Measurements from ENCODE around the gene NEGR1. TPM values are rescaled to one million over a fixed set of nuclear protein-coding genes. Genes with fewer than 3 reads are reported as not detected.

Gene NEGR1
- total and polyA plus RNA-seq, 2 experiments from 2014 or later: 0.57 to 0.94 TPM

GRCh38 chr1:72009173-72010093 is 272.9 kb downstream of the NEGR1 start:
- DNase-seq (ENCODE audit: low spot score) (no peak), ATAC-seq (no peak)
- Histone ChIP-seq H3K27ac (ENCODE audit: low read depth) (no peak overlapping the region), H3K9me2 (ENCODE audit: insufficient read depth) (no peaks in the 10 kb centered on the region), H4K20me1 (replicated peaks; ENCODE audit: insufficient read depth) (no peaks in the 10 kb centered on the region), H2AFZ (no peak overlapping the region), H3K4me3 (no peak overlapping the region), H3K79me2 (replicated peaks; ENCODE audit: insufficient read depth) (no peaks in the 10 kb centered on the region), H3K27me3 (ENCODE audit: insufficient read depth) (no peaks in the 10 kb centered on the region), H3K4me1 (ENCODE audit: insufficient read depth) (peaks cover 12% of the 10 kb centered on the region), H3K4me2 (no peak overlapping the region), H3K36me3 (ENCODE audit: insufficient read depth) (no peaks in the 10 kb centered on the region), H3F3A (replicated peaks; ENCODE audit: low read depth) (no peaks in the 10 kb centered on the region)
- H3K4me1 Mint-ChIP-seq: peaks cover 33% of the 10 kb centered on the region; the same call in 2 of the 3 replicates
- no peak overlapping the region for H3K4me3 Mint-ChIP-seq
- TF ChIP-seq POLR2AphosphoS5 (IDR thresholded peaks at IDR 0.05; ENCODE audit: low read depth) (no peak), EZH2phosphoT487 (IDR thresholded peaks at IDR 0.05; ENCODE audit: unreplicated experiment) (no peak), NANOG (IDR thresholded peaks at IDR 0.05; ENCODE audit: borderline replicate concordance) (no peak), ZNF114 (CRISPR knock-in tag; IDR thresholded peaks at IDR 0.05) (no peak), JUNB (IDR thresholded peaks at IDR 0.05; ENCODE audit: unreplicated experiment) (no peak), REST (IDR thresholded peaks at IDR 0.05; ENCODE audit: unreplicated experiment) (no peak), ZNF331 (CRISPR knock-in tag; IDR thresholded peaks at IDR 0.05; ENCODE audit: low read depth) (no peak), EZH2 (IDR thresholded peaks at IDR 0.05; ENCODE audit: low read depth, unreplicated experiment) (no peak), ZNF462 (CRISPR knock-in tag; IDR thresholded peaks at IDR 0.05) (no peak), CREB1 (CRISPR knock-in tag; IDR thresholded peaks at IDR 0.05; ENCODE audit: low read depth) (no peak), STAT1 (IDR thresholded peaks at IDR 0.05; ENCODE audit: unreplicated experiment) (no peak)
- TF ChIP-seq, protein P1, sequence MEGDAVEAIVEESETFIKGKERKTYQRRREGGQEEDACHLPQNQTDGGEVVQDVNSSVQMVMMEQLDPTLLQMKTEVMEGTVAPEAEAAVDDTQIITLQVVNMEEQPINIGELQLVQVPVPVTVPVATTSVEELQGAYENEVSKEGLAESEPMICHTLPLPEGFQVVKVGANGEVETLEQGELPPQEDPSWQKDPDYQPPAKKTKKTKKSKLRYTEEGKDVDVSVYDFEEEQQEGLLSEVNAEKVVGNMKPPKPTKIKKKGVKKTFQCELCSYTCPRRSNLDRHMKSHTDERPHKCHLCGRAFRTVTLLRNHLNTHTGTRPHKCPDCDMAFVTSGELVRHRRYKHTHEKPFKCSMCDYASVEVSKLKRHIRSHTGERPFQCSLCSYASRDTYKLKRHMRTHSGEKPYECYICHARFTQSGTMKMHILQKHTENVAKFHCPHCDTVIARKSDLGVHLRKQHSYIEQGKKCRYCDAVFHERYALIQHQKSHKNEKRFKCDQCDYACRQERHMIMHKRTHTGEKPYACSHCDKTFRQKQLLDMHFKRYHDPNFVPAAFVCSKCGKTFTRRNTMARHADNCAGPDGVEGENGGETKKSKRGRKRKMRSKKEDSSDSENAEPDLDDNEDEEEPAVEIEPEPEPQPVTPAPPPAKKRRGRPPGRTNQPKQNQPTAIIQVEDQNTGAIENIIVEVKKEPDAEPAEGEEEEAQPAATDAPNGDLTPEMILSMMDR (conservative IDR thresholded peaks at IDR 0.05; ENCODE audit: low read depth in 2 of 2): no peak
- TF ChIP-seq, protein P2, sequence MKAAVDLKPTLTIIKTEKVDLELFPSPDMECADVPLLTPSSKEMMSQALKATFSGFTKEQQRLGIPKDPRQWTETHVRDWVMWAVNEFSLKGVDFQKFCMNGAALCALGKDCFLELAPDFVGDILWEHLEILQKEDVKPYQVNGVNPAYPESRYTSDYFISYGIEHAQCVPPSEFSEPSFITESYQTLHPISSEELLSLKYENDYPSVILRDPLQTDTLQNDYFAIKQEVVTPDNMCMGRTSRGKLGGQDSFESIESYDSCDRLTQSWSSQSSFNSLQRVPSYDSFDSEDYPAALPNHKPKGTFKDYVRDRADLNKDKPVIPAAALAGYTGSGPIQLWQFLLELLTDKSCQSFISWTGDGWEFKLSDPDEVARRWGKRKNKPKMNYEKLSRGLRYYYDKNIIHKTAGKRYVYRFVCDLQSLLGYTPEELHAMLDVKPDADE (IDR thresholded peaks at IDR 0.05): no peak
- H3K27ac Mint-ChIP-seq: no peak overlapping the region
- peaks cover 2% of the 10 kb centered on the region for H3K27me3 Mint-ChIP-seq (ENCODE audit: insufficient read depth, low read depth, poor library complexity)
- no peaks in the 10 kb centered on the region for H3K9me3 Mint-ChIP-seq
- no peaks in the 10 kb centered on the region for H3K36me3 Mint-ChIP-seq (ENCODE audit: low read depth)

Data from GM23338 (cell line).